Panc1 (cell line): ENCODE measurements around the gene LYRM9. TPM values are rescaled to one million over a fixed set of nuclear protein-coding genes. Genes with fewer than 3 reads are reported as not detected.

Experiments
- ATAC-seq: fragments of 200-7000 bp; cut with Tn5 transposase; 2 replicates; pipeline ENCODE4 v1.9.1; 2020; ENCODE audit warnings: mild to moderate bottlenecking, moderate library complexity
- BruUV-seq: library from RNA; stranded (reverse); fragments of 400-500 nt; replicated peaks from 2 replicates; lab custom pipeline; 2021; lab: Mats Ljungman, UMichigan
- CTCF ChIA-PET: fragments of 300-600 bp; sonication (Branson Sonifier 250); formaldehyde crosslinking; loops from one replicate; lab custom pipeline; 2022; ENCODE audit warnings: antibody characterized with exemption; lab: Charles Lee
- POLR2A ChIA-PET: fragments of 300-600 bp; sonication (Branson Sonifier 250); formaldehyde crosslinking; loops from one replicate; lab custom pipeline; 2022; ENCODE audit warnings: antibody characterized with exemption; lab: Charles Lee
- DNase-seq: peaks from one replicate; pipeline ENCODE4 v3.0.0-alpha.2; 2010; ENCODE audit warnings: low read depth, low spot score
- H3K27ac ChIP-seq: 2 replicates; pipeline ENCODE4 v1.5.1; 2011; ENCODE audit warnings: mild to moderate bottlenecking, low read length, inconsistent platforms
- H3K27me3 ChIP-seq: fragments of 200-500 bp; sonication (Bioruptor generic); 2 replicates; pipeline ENCODE4 v1.6.0; 2014; ENCODE audit warnings: low read length, inconsistent platforms; ENCODE audit not compliant: control insufficient read depth, insufficient read depth
- H3K36me3 ChIP-seq: fragments of 200-500 bp; sonication (Bioruptor generic); 2 replicates; pipeline ENCODE4 v1.5.1; 2014; ENCODE audit warnings: inconsistent platforms, mild to moderate bottlenecking, low read length, moderate library complexity; ENCODE audit not compliant: control insufficient read depth, insufficient read depth
- H3K4me1 ChIP-seq: 2 replicates; pipeline ENCODE4 v1.5.1; 2011; ENCODE audit warnings: inconsistent platforms, mild to moderate bottlenecking, low read length, moderate library complexity; ENCODE audit not compliant: control insufficient read depth, insufficient read depth
- H3K4me3 ChIP-seq, 2 experiments: 2 replicates each; pipeline ENCODE4 v1.5.1; 2011 to 2012; ENCODE audit warnings: low read depth in 2 of 2, low read length in 2 of 2, mild to moderate bottlenecking in 2 of 2, inconsistent platforms in 1 of 2, moderate library complexity in 1 of 2
- H3K9me3 ChIP-seq: fragments of 200-500 bp; sonication (Bioruptor generic); 2 replicates; pipeline ENCODE4 v1.5.1; 2014; ENCODE audit warnings: low read depth, mild to moderate bottlenecking, inconsistent platforms, low read length, moderate library complexity; ENCODE audit not compliant: control insufficient read depth, insufficient read depth
- POLR2AphosphoS5 ChIP-seq: IDR thresholded peaks from 2 replicates; pipeline ENCODE4 v1.6.1; 2012; ENCODE audit warnings: mild to moderate bottlenecking, low read depth, low read length, moderate library complexity
- REST ChIP-seq, 2 experiments: IDR thresholded peaks; 2 replicates each; pipeline ENCODE4 v1.6.1; 2011 to 2012; ENCODE audit warnings: low read depth in 2 of 2, control low read depth in 1 of 2, low read length in 1 of 2, mild to moderate bottlenecking in 1 of 2, moderate library complexity in 1 of 2; ENCODE audit not compliant: insufficient read depth in 1 of 2
- SIN3A ChIP-seq: IDR thresholded peaks from 2 replicates; pipeline ENCODE4 v1.6.1; 2012; ENCODE audit warnings: low read depth, mild to moderate bottlenecking, low read length, moderate library complexity, borderline replicate concordance; ENCODE audit not compliant: insufficient read depth
- TCF7L2 ChIP-seq: IDR thresholded peaks from 2 replicates; pipeline ENCODE4 v1.6.1; 2011; ENCODE audit warnings: mild to moderate bottlenecking, low read depth, low read length, inconsistent platforms
- in situ Hi-C: cut with HindIII; loops from 2 replicates; pipeline ENCODE4 v1.10.0; 2016; ENCODE audit warnings: low sequenced_read_pairs, low pct_unique_long_range_greater_than_20kb
- intact Hi-C: fragments of 100-400 bp; cut with micrococcal nuclease; formaldehyde crosslinking; loops from one replicate; pipeline ENCODE4 v1.10.0; 2022; ENCODE audit not compliant: unreplicated experiment
- total RNA-seq: library from RNA; stranded (reverse); gene quantifications from one replicate; pipeline ENCODE4 v1.2.1, GENCODE V29; 2021; ENCODE audit not compliant: unreplicated experiment
- TF ChIP-seq, protein P1 (sequence below): fragments of 450-650 bp; IDR thresholded peaks from 2 replicates; pipeline ENCODE4 v1.5.1; 2017; ENCODE audit warnings: mild to moderate bottlenecking

Gene LYRM9
- total RNA-seq, 1 experiment from 2014 or later, result 1.6 TPM

- DNase-seq, result no peak
- Histone ChIP-seq H3K36me3 (no peaks in the 10 kb centered on the region), H3K9me3 (no peaks in the 10 kb centered on the region), H3K27me3 (0 out of 2 replicates have a peak, but pooled peaks cover 2% of the 10 kb centered on the region), H3K27ac (no peak overlapping the region), H3K4me1 (no peaks in the 10 kb centered on the region), H3K4me3 (no peak overlapping the region)
- no peak for ATAC-seq
- POLR2A ChIA-PET, result no interaction called here
- TF ChIP-seq POLR2AphosphoS5 (no peak), REST (IDR thresholded peaks at IDR 0.05; ENCODE audit: insufficient read depth in 1 of 2, low read depth in 2 of 2, low read length in 1 of 2) (no peak), SIN3A (no peak), TCF7L2 (no peak)
- TF ChIP-seq, protein P1, sequence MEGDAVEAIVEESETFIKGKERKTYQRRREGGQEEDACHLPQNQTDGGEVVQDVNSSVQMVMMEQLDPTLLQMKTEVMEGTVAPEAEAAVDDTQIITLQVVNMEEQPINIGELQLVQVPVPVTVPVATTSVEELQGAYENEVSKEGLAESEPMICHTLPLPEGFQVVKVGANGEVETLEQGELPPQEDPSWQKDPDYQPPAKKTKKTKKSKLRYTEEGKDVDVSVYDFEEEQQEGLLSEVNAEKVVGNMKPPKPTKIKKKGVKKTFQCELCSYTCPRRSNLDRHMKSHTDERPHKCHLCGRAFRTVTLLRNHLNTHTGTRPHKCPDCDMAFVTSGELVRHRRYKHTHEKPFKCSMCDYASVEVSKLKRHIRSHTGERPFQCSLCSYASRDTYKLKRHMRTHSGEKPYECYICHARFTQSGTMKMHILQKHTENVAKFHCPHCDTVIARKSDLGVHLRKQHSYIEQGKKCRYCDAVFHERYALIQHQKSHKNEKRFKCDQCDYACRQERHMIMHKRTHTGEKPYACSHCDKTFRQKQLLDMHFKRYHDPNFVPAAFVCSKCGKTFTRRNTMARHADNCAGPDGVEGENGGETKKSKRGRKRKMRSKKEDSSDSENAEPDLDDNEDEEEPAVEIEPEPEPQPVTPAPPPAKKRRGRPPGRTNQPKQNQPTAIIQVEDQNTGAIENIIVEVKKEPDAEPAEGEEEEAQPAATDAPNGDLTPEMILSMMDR, result no peak
- CTCF ChIA-PET, result no interaction called here
- in situ Hi-C loops, result no loop called here
- BruUV-seq, result no TSS peak
- intact Hi-C loops, result no loop called here
Measured at GRCh38 chr17:27907976-27908558, 14.9 kb upstream of the LYRM9 start.

DNA sequence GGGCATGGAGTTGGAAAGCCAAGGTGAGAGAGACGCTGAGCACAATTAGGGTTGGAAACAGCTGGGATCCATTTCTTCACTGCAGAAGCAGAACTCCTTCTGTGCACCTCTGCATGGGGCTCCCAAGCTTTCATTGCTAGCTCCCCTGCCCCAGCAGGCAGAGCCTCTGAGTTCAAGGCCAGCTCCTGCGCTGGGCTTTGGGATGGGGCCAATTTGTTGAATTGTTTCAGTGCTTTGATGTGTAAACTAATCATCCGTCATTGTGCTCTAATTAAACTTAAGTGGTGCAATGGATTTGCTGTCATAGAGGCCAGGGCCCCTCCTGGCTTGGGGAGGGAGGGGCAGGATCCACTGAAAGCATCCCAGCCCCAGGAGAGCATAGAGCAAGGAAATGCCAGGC is 13.5 kb upstream of the LYRM9 start:
- H3K4me3 ChIP-seq, result no peak overlapping the region
- no peaks in the 10 kb centered on the region for H3K36me3 ChIP-seq
- no peak for TF ChIP-seq SIN3A
- no peak for TF ChIP-seq POLR2AphosphoS5
- no peak for TF ChIP-seq REST (IDR thresholded peaks at IDR 0.05; ENCODE audit: insufficient read depth in 1 of 2, low read depth in 2 of 2, low read length in 1 of 2)
- TF ChIP-seq, protein P1, result no peak
- TF ChIP-seq TCF7L2, result no peak
- 0 out of 2 replicates have a peak, but pooled peaks cover 2% of the 10 kb centered on the region for H3K27me3 ChIP-seq
- H3K4me1 ChIP-seq, result no peaks in the 10 kb centered on the region
- ChIA-PET CTCF (no interaction called here), POLR2A (no interaction called here)
- intact Hi-C loops, result no loop called here
- H3K27ac ChIP-seq, result no peak overlapping the region
- DNase-seq (no peak), ATAC-seq (no peak)
- no TSS peak for BruUV-seq
- in situ Hi-C loops, result no loop called here
- no peaks in the 10 kb centered on the region for H3K9me3 ChIP-seq
